Esophagus muscularis mucosa (tissue), 4 donors: ENCODE data around the gene TMED7. TPM values are rescaled to one million over a fixed set of nuclear protein-coding genes. Genes with fewer than 3 reads are reported as not detected.

Experiments used
- DNase-seq: peaks from one replicate; pipeline ENCODE4 v3.0.0-alpha.2; 2017; ENCODE audit errors: extremely low spot score
- H3K27ac ChIP-seq, 4 donors: fragments of 200-600 bp; sonication (generic); replicated peaks in 1 of 4; 1 replicate in 3 of 4; 2 replicates in 1 of 4; pipeline ENCODE4 v1.5.1; 2016 to 2019; ENCODE audit warnings: mild to moderate bottlenecking in 1 of 4
- H3K27me3 ChIP-seq, 4 donors: fragments of 200-600 bp; sonication (generic); one replicate each; pipeline versions ENCODE4 v1.5.1 to v1.6.0; 2016 to 2019
- H3K36me3 ChIP-seq, 4 donors: fragments of 200-600 bp; sonication (generic); one replicate each; pipeline ENCODE4 v1.5.1; 2016 to 2019
- H3K4me1 ChIP-seq, 4 donors: fragments of 200-600 bp; sonication (generic); one replicate each; pipeline ENCODE4 v1.5.1; 2016 to 2019
- H3K4me3 ChIP-seq, 4 donors: fragments of 200-600 bp; sonication (generic); 1 replicate in 2 of 4; 2 replicates in 2 of 4; pipeline ENCODE4 v1.5.1; 2016 to 2019; ENCODE audit warnings: mild to moderate bottlenecking in 4 of 4, moderate library complexity in 1 of 4
- H3K9me3 ChIP-seq, 4 donors: fragments of 200-600 bp; sonication (generic); 1 replicate in 3 of 4; 2 replicates in 1 of 4; pipeline ENCODE4 v1.5.1; 2016 to 2019
- CTCF ChIP-seq, 3 experiments: fragments of 200-600 bp in 2 of 3; fragments of 450-650 bp in 1 of 3; sonication (generic) in 2 of 3; IDR thresholded peaks; one replicate each; pipeline ENCODE4 v1.5.1; 2017 to 2019; ENCODE audit warnings: antibody characterized with exemption in 3 of 3, mild to moderate bottlenecking in 2 of 3, moderate library complexity in 1 of 3
- EP300 ChIP-seq: sonication (generic); formaldehyde crosslinking; IDR thresholded peaks from one replicate; pipeline ENCODE4 v1.6.1; 2017; ENCODE audit warnings: antibody characterized with exemption
- POLR2A ChIP-seq: fragments of 450-650 bp; IDR thresholded peaks from one replicate; pipeline ENCODE4 v1.6.1; 2017; ENCODE audit warnings: antibody characterized with exemption, moderate library complexity, mild to moderate bottlenecking, low read depth
- POLR2AphosphoS5 ChIP-seq, 2 donors: sonication (generic); formaldehyde crosslinking; IDR thresholded peaks; one replicate each; pipeline ENCODE4 v1.6.1; 2017; ENCODE audit warnings: antibody characterized with exemption in 2 of 2
- WGBS: methylation state at CpG from one replicate; pipeline ENCODE4 v1.1.5; 2018; 5-methylcytosine and 5-hydroxymethylcytosine counted together
- intact Hi-C: fragments of 100-400 bp; cut with DNase I; formaldehyde crosslinking; loops from one replicate; pipeline ENCODE4 v1.15.1; 2023
- total RNA-seq, 4 donors: library from RNA; depleted of rRNA; stranded (reverse); fragments of >200 nt; gene quantifications; one replicate each; pipeline versions ENCODE4 v1.1.0 to v1.2.1, GENCODE V29; 2016

TMED7 gene
- total RNA-seq, 4 donors from 2014 or later, result 86.8 to 183 (median 136) TPM

GRCh38 chr5:115588640-115589039 is 37.2 kb downstream of the TMED7 start:
- H3K27ac ChIP-seq, result no peak overlapping the region
- intact Hi-C loops, result loop anchor here (5.0 kb wide), 1 partner anchor 211 kb away; no protein-coding TSS in a partner anchor
- peaks cover 0 to 35% (median 10%) of the 10 kb centered on the region in 4 donors for H3K4me1 ChIP-seq
- H3K4me3 ChIP-seq, result no peak overlapping the region
- DNase-seq, result no peak
- WGBS, result 66% methylated on average over 4 of the region's 4 CpGs
- TF ChIP-seq POLR2A (no peak), EP300 (no peak), POLR2AphosphoS5 (IDR thresholded peaks at IDR 0.05) (no peak), CTCF (IDR thresholded peaks at IDR 0.05) (no peak)
- no peaks in the 10 kb centered on the region for H3K27me3 ChIP-seq
- no peaks in the 10 kb centered on the region for H3K9me3 ChIP-seq
- no peaks in the 10 kb centered on the region for H3K36me3 ChIP-seq

GRCh38 chr5:115586525-115587146 is 39.2 kb downstream of the TMED7 start:
- WGBS, result 43% methylated on average over 6 of the region's 6 CpGs
- Histone ChIP-seq H3K27ac (no peak overlapping the region), H3K4me1 (peaks cover 0 to 35% (median 10%) of the 10 kb centered on the region in 4 donors), H3K9me3 (no peaks in the 10 kb centered on the region), H3K4me3 (no peak overlapping the region), H3K36me3 (no peaks in the 10 kb centered on the region), H3K27me3 (no peaks in the 10 kb centered on the region)
- TF ChIP-seq CTCF (IDR thresholded peaks at IDR 0.05) (peak; percentile 60 to 62 (median 60)), POLR2A (no peak), POLR2AphosphoS5 (IDR thresholded peaks at IDR 0.05) (no peak), EP300 (no peak)
- intact Hi-C loops, result loop anchor here (2.0 to 5.0 kb wide), 2 partner anchors 209 to 276 kb away; no protein-coding TSS in a partner anchor
- DNase-seq, result no peak

- no peak overlapping the region for H3K4me3 ChIP-seq
- DNase-seq, result no peak
- no peaks in the 10 kb centered on the region for H3K27me3 ChIP-seq
- H3K9me3 ChIP-seq, result no peaks in the 10 kb centered on the region
- TF ChIP-seq POLR2AphosphoS5 (IDR thresholded peaks at IDR 0.05), result no peak
- TF ChIP-seq CTCF (IDR thresholded peaks at IDR 0.05), result no peak
- no peak for TF ChIP-seq POLR2A
- TF ChIP-seq EP300, result no peak
- H3K36me3 ChIP-seq, result peaks cover 0 to 9% (median 2%) of the 10 kb centered on the region in 4 donors
- H3K27ac ChIP-seq, result no peak overlapping the region
- intact Hi-C loops, result loop anchor here (5.0 kb wide), 1 partner anchor 208 kb away; no protein-coding TSS in a partner anchor
- WGBS, result 91% methylated on average over 1 of the region's 1 CpG
- peaks cover 0 to 35% (median 10%) of the 10 kb centered on the region in 4 donors for H3K4me1 ChIP-seq
Measured at GRCh38 chr5:115585265-115585664, 40.6 kb downstream of the TMED7 start.

- peaks cover 0 to 34% (median 9%) of the 10 kb centered on the region in 4 donors for H3K4me1 ChIP-seq
- no peak for DNase-seq
- TF ChIP-seq POLR2AphosphoS5 (IDR thresholded peaks at IDR 0.05) (no peak), POLR2A (no peak), EP300 (no peak)
- intact Hi-C loops, result no loop called here
- H3K27me3 ChIP-seq, result no peaks in the 10 kb centered on the region
- H3K9me3 ChIP-seq, result no peaks in the 10 kb centered on the region
- 96% methylated on average over 1 of the region's 1 CpG for WGBS
- no peak overlapping the region for H3K27ac ChIP-seq
- H3K4me3 ChIP-seq, result no peak overlapping the region
- peaks cover 0 to 10% (median 4%) of the 10 kb centered on the region in 4 donors for H3K36me3 ChIP-seq
Measured at GRCh38 chr5:115584501-115584900, 41.3 kb downstream of the TMED7 start.

GRCh38 chr5:115583474-115583873 is 42.4 kb downstream of the TMED7 start:
- Histone ChIP-seq H3K27ac (no peak overlapping the region), H3K27me3 (no peaks in the 10 kb centered on the region), H3K9me3 (no peaks in the 10 kb centered on the region), H3K36me3 (peaks cover 0 to 10% (median 4%) of the 10 kb centered on the region in 4 donors), H3K4me1 (peaks cover 0 to 24% (median 2%) of the 10 kb centered on the region in 4 donors), H3K4me3 (no peak overlapping the region)
- 77% methylated on average over 3 of the region's 3 CpGs for WGBS
- intact Hi-C loops, result no loop called here
- DNase-seq, result no peak
- no peak for TF ChIP-seq CTCF (IDR thresholded peaks at IDR 0.05)
- no peak for TF ChIP-seq POLR2AphosphoS5 (IDR thresholded peaks at IDR 0.05)
- TF ChIP-seq EP300, result no peak
- TF ChIP-seq POLR2A, result no peak
